ENCODE results near the gene PARVA. TPM values are rescaled to one million over a fixed set of nuclear protein-coding genes. Genes with fewer than 3 reads are reported as not detected.
"Not testable (repeated sequence)": the region's sequence is repeated elsewhere in the genome, so short reads cannot be mapped to it uniquely, and the experiment has no call there.

The PARVA gene
- total RNA-seq, 4 donors from 2014 or later = 10.0 to 25.0 (median 14.2) TPM

DNA sequence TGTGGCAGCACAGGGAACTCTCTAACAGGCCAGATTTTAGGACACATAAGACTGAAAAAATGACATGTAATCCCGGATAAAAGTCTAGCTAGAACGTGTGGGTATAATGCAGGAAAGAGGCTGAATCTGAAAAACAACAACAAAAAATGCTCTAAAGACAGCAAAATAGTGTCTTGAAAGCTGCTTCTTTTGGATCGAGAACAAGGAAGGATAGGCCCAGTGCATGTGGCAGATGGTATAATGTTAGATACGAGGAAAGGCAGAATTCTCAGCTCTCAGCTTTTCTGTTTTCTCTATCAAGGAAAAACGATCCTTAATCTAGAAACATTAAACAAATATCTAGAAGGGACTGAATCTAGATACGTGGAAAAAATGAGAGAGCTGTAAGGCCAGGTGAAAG lies 33.8 kb upstream of the PARVA start:
- TF ChIP-seq POLR2A (IDR thresholded peaks at IDR 0.05) = no peak
- TF ChIP-seq, protein P1, sequence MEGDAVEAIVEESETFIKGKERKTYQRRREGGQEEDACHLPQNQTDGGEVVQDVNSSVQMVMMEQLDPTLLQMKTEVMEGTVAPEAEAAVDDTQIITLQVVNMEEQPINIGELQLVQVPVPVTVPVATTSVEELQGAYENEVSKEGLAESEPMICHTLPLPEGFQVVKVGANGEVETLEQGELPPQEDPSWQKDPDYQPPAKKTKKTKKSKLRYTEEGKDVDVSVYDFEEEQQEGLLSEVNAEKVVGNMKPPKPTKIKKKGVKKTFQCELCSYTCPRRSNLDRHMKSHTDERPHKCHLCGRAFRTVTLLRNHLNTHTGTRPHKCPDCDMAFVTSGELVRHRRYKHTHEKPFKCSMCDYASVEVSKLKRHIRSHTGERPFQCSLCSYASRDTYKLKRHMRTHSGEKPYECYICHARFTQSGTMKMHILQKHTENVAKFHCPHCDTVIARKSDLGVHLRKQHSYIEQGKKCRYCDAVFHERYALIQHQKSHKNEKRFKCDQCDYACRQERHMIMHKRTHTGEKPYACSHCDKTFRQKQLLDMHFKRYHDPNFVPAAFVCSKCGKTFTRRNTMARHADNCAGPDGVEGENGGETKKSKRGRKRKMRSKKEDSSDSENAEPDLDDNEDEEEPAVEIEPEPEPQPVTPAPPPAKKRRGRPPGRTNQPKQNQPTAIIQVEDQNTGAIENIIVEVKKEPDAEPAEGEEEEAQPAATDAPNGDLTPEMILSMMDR (IDR thresholded peaks at IDR 0.05) = no peak
- intact Hi-C loops (cut with DNase I; ENCODE audit: low total_unique reads) = no loop called here
- H3K4me3 ChIP-seq (ENCODE audit: low read depth, poor library complexity, severe bottlenecking) = no peak overlapping the region
- WGBS, 2 donors = 73 to 79% methylated on average over 6 of the region's 6 CpGs
- DNase-seq (ENCODE audit: low spot score in 2 of 2) = no peak

DNA sequence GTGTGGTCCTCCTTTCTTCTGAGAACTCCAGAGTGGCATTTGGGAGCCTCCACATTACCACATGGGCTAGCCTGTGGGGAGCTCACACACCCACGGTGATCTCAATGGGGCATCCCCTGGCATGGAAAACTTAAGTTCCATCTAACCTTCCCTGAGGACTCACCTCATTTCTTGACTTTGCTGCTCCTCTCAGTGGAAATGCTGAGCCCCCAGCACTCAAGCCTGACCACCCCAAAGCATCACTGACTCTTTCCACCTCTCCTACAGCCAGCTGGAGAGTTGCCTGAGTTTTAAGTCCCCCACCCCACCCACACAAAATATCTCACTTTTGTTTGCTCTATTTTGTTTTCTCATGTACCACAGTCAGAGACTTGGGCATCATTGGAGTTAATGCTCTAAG lies 23.8 kb upstream of the PARVA start:
- no peak for TF ChIP-seq POLR2A (IDR thresholded peaks at IDR 0.05)
- TF ChIP-seq, protein P1 (IDR thresholded peaks at IDR 0.05) = no peak
- intact Hi-C loops (cut with DNase I; ENCODE audit: low total_unique reads) = no loop called here
- DNase-seq (ENCODE audit: low spot score in 2 of 2) = no peak
- no peak overlapping the region for H3K4me3 ChIP-seq (ENCODE audit: low read depth, poor library complexity, severe bottlenecking)
- 82% methylated on average over 1 of the region's 1 CpG for WGBS, 2 donors

DNA sequence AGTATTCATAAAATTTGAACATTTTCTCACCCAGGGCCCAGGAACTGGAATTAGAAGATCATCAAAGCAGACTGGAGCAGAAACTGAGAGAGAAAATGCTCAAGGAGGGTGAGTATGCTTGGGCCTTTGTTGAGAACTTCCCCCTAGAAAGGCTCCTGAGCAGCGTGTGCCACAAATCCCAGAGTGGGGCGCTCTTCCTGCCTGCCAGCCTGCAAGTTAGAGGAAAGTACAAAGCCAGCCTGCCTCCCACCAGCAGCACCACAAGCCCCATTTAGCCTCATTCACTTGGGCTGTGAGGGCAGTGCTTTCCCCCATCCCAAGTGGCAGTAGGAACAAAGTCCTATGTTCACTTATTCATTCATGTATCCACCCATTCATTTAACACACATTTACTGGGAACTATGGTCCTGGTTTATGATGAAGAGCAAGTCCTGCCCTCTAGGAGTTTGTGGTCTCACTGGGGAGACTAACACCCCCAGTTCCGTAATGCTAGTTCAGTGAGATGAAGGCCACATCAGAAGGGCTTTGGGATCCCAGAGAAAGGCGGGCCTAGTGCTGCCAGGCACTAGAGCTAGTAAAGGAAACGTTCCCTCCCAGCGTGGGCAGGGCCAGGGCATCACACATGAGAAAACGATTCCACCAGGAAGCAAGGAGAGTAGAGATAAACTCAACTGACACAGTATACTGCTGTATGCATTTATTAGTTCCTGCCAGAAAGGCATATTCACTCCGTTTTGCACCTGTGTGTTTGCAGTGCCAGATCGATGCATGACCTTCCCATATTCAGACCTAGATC lies 22.4 kb upstream of the PARVA start:
- TF ChIP-seq POLR2A (IDR thresholded peaks at IDR 0.05) = no peak
- TF ChIP-seq, protein P1 (IDR thresholded peaks at IDR 0.05) = no peak
- intact Hi-C loops (cut with DNase I; ENCODE audit: low total_unique reads) = no loop called here
- no peak overlapping the region for H3K4me3 ChIP-seq (ENCODE audit: low read depth, poor library complexity, severe bottlenecking)
- WGBS, 2 donors = 67 to 73% methylated on average over 9 of the region's 9 CpGs
- DNase-seq (ENCODE audit: low spot score in 2 of 2) = no peak

DNA sequence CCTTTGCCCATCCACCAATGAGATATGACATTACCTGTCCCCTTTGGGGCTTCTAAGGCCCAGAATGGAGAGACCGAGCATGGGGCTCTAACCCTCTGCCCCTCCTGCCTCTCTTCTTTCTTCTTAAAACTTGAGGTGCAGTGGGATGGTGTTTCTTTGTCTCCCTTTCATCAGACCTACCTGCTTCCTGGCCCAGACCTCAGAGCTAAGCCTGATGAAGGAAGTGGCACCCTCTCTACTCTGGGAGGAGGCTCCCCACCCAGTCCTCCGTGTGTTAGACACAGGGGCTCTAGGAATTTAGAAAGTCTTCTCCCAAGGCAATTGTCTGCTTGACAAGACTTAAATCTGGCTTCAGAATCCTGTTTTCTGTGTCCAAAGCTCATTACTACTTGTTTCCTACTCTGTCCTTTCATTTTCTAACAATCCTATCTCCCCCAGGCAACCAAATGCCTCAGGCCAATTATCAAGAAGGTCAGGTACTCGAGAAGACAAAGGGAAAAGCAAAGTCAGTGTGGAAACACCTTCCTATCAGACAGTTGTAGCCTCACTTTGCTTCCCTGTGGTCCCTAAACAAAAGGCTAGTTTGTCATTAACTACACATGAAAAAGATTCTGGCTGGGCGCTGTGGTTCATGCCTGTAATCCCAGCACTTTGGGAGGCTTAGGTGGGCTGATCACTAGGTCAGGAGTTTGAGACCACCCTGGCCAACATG lies 20.3 kb upstream of the PARVA start:
- 81 to 90% methylated on average over 4 of the region's 4 CpGs for WGBS, 2 donors
- TF ChIP-seq, protein P1 (IDR thresholded peaks at IDR 0.05) = no peak
- TF ChIP-seq POLR2A (IDR thresholded peaks at IDR 0.05) = no peak
- H3K4me3 ChIP-seq (ENCODE audit: low read depth, poor library complexity, severe bottlenecking) = no peak overlapping the region
- no peak for DNase-seq (ENCODE audit: low spot score in 2 of 2)
- intact Hi-C loops (cut with DNase I; ENCODE audit: low total_unique reads) = no loop called here

DNA sequence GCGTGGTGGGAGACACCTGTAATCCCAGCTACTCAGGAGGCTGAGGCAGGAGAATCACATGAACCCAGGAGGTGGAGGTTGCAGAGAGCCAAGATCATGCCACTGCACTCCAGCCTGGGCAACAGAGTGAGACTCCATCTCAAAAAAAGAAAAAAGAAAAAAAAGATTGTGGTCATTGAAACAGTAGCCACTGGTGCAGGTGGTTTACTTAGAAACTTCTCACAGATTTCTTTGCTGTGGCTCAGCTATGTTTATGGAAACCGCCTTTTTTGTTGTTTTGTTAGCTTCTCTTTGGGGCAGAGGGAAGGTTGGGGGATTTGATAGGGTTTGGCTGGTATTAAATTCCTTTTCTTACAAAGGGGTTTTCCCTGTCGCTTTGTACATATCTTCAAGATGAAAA lies 19.7 kb upstream of the PARVA start:
- DNase-seq (ENCODE audit: low spot score in 2 of 2); H3K4me3 ChIP-seq (ENCODE audit: low read depth, poor library complexity, severe bottlenecking); intact Hi-C loops (cut with DNase I; ENCODE audit: low total_unique reads): not testable (repeated sequence)
- 94 to 96% methylated on average over 3 of the region's 3 CpGs for WGBS, 2 donors

DNA sequence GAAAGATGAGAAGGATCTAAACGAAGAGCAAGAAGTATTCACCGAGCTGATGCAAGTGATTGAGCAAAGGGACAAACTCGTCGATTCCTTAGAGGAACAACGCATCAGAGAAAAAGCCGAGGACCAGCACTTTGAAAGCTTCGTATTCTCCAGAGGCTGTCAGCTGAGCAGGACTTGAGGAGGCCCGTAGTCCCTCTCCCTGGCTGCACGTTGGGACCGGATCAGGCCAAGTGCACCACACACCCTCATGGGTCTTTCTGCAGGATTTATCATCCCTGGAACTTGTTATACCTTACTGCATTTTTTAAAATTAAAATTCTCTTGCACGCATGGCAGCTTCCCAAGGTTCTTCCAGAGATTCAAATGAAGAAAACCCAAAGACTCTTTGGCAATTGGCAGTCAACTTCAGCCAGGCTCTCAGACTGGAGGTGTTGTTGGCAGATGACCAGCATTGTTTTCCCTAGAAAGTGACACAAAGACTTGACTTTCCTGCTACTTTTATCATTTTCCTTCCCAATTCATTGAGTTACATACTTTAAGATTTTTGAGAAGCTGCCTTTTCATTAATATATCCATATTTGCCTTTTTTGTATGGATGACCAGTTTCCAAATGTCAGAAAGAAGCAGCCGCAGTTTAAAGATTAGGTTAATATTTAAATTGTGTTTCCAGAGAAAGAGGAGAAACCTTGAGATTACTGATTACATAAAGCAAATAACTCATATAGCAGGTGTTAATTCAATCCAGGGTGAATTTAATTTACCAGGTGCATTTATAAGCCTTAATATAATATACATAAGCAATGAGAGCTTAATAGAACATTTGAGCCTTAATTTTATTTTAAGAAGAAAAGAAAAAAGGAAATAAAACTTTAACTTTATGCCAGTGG lies 18.8 kb upstream of the PARVA start:
- WGBS, 2 donors = 85 to 90% methylated on average over 12 of the region's 12 CpGs

More for the DNA sequence above, 18.8 kb upstream of the PARVA start:
- no peak for TF ChIP-seq POLR2A (IDR thresholded peaks at IDR 0.05)
- TF ChIP-seq, protein P1 (IDR thresholded peaks at IDR 0.05) = no peak
- no peak for DNase-seq (ENCODE audit: low spot score in 2 of 2)
- H3K4me3 ChIP-seq (ENCODE audit: low read depth, poor library complexity, severe bottlenecking) = no peak overlapping the region
- intact Hi-C loops (cut with DNase I; ENCODE audit: low total_unique reads) = no loop called here

Data from lower leg skin (tissue), 4 donors.